ENCODE results near the gene RYR1.

GRCh38 chr19:38430931-38431330 is 2.6 kb upstream of the RYR1 start:
- TF ChIP-seq CTCF (IDR thresholded peaks at IDR 0.05) (no peak), POLR2AphosphoS5 (IDR thresholded peaks at IDR 0.05; ENCODE audit: low read depth, low read length) (no peak), SIN3A (IDR thresholded peaks at IDR 0.05; ENCODE audit: borderline replicate concordance, insufficient read depth, low read depth, low read length) (no peak)
